Measurements from ENCODE around the gene LYZL6.
"Not testable (repeated sequence)": the region's sequence is repeated elsewhere in the genome, so short reads cannot be mapped to it uniquely, and the experiment has no call there.

Gene LYZL6

DNA sequence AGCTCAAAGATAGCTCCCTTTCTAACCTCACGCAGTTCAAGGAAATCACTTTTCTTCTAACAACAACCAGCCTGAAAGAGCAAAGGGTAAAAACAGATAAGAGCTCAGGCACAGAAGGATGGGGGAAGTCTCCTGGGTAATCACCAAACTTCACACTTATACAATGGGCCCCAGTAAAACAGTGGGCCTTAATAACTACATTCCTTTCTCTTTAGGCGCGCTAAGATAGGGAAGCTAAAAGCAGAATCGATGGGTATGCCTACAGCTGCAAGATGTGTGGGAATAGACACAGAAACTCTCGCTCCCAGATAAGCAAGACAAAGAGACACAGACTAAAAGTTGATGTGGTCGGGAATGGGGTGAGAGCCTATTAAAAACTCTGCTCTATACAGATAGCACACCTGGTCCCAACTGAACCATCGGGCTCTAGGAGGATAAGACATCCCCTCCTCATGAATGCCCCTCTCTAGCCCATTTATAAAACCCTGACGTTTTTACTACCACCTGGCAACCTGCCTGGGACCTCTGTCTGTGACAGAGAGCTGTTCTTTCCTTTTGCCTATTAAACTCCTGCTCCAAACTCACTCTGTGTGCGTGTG, 826 bp downstream of the LYZL6 start:
- Histone ChIP-seq H2AFZ (ENCODE audit: low read depth, low read length) (no peak overlapping the region), H3K27ac (ENCODE audit: low read length) (no peak overlapping the region)
- no peak for DNase-seq

DNA sequence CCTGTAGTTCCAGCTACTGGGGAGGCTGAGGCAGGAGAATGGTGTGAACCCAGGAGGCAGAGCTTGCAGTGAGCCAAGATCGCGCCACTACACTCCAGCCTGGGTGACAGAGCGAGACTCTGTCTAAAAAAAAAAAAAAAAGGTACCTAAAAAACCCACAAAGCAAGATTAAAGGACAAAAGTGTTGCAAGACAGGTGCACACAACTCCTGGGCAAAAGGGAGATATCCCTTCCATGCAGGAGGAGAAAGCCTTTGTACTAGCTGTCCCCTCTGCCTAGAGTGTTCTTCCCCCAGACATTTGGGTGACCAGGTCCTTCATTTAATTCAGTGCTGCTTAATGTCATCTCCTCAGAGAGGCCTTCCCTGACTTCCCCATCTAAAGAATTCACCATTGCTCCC, 5.0 kb downstream of the LYZL6 start:
- not testable (repeated sequence) for H3K4me3 ChIP-seq (ENCODE audit: low read depth in 1 of 2, low read length in 2 of 2); ATAC-seq (ENCODE audit: insufficient read depth, low read depth); H2AFZ ChIP-seq (ENCODE audit: low read depth, low read length); H3K27me3 ChIP-seq (ENCODE audit: insufficient read depth, low read length, poor library complexity); DNase-seq; H3K9me3 ChIP-seq (ENCODE audit: insufficient read depth, low read length, severe bottlenecking); H3K4me2 ChIP-seq (ENCODE audit: insufficient read depth, low read length); H3K9ac ChIP-seq (ENCODE audit: low read depth, low read length); H3K36me3 ChIP-seq (ENCODE audit: insufficient read depth, low read length); H3K79me2 ChIP-seq (ENCODE audit: insufficient read depth, low read length); H3K27ac ChIP-seq (ENCODE audit: low read length); H4K20me1 ChIP-seq (ENCODE audit: insufficient read depth, low read length); H3K4me1 ChIP-seq (ENCODE audit: insufficient read depth, low read length)

More for the DNA sequence above, 826 bp downstream of the LYZL6 start:
- no peak for ATAC-seq (ENCODE audit: insufficient read depth, low read depth)
- no peak overlapping the region for H3K4me3 ChIP-seq (ENCODE audit: low read depth in 1 of 2, low read length in 2 of 2)
- no peaks in the 10 kb centered on the region for H3K79me2 ChIP-seq (ENCODE audit: insufficient read depth, low read length)
- H3K9ac ChIP-seq (ENCODE audit: low read depth, low read length): no peak overlapping the region
- no peaks in the 10 kb centered on the region for H3K36me3 ChIP-seq (ENCODE audit: insufficient read depth, low read length)
- no peaks in the 10 kb centered on the region for H3K9me3 ChIP-seq (ENCODE audit: insufficient read depth, low read length, severe bottlenecking)
- H4K20me1 ChIP-seq (ENCODE audit: insufficient read depth, low read length): no peaks in the 10 kb centered on the region
- H3K4me2 ChIP-seq (ENCODE audit: insufficient read depth, low read length): no peak overlapping the region
- H3K27me3 ChIP-seq (ENCODE audit: insufficient read depth, low read length, poor library complexity): no peaks in the 10 kb centered on the region
- H3K4me1 ChIP-seq (ENCODE audit: insufficient read depth, low read length): peaks cover 7% of the 10 kb centered on the region; the same call in 1 of the 2 replicates
- TF ChIP-seq, protein P1, sequence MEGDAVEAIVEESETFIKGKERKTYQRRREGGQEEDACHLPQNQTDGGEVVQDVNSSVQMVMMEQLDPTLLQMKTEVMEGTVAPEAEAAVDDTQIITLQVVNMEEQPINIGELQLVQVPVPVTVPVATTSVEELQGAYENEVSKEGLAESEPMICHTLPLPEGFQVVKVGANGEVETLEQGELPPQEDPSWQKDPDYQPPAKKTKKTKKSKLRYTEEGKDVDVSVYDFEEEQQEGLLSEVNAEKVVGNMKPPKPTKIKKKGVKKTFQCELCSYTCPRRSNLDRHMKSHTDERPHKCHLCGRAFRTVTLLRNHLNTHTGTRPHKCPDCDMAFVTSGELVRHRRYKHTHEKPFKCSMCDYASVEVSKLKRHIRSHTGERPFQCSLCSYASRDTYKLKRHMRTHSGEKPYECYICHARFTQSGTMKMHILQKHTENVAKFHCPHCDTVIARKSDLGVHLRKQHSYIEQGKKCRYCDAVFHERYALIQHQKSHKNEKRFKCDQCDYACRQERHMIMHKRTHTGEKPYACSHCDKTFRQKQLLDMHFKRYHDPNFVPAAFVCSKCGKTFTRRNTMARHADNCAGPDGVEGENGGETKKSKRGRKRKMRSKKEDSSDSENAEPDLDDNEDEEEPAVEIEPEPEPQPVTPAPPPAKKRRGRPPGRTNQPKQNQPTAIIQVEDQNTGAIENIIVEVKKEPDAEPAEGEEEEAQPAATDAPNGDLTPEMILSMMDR (IDR thresholded peaks at IDR 0.05; ENCODE audit: borderline replicate concordance, extremely low read depth, low read length, poor library complexity, severe bottlenecking): no peak
- TF ChIP-seq EZH2 (IDR thresholded peaks at IDR 0.05; ENCODE audit: borderline replicate concordance, low read depth, low read length, severe bottlenecking): no peak

DNA sequence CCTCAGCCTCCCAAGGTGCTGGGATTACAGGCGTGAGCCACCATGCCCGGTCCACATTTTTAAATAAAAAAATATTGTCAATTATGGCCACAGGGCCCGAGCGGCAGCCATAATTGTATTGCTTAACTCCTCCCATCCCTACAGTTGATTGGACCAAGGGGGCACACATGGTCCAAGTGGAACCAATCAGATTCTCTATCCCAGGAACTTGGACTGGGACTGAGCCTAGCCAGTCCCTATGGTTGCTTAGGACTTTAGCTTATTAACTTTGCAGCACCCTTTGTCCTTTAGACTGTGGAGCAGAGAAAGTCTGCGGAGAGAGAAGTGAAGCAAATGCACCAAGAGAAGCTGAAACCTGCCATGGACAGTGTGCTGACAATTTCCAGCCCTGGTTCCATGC, 7.5 kb downstream of the LYZL6 start:
- ATAC-seq (ENCODE audit: insufficient read depth, low read depth) (no peak), DNase-seq (no peak)
- no peak overlapping the region for H3K4me2 ChIP-seq (ENCODE audit: insufficient read depth, low read length)
- no peaks in the 10 kb centered on the region for H3K36me3 ChIP-seq (ENCODE audit: insufficient read depth, low read length)
- no peak overlapping the region for H3K9ac ChIP-seq (ENCODE audit: low read depth, low read length)
- H3K79me2 ChIP-seq (ENCODE audit: insufficient read depth, low read length): no peaks in the 10 kb centered on the region
- H3K9me3 ChIP-seq (ENCODE audit: insufficient read depth, low read length, severe bottlenecking): no peaks in the 10 kb centered on the region
- H3K27ac ChIP-seq (ENCODE audit: low read length): no peak overlapping the region
- H4K20me1 ChIP-seq (ENCODE audit: insufficient read depth, low read length): no peaks in the 10 kb centered on the region
- 0 out of 2 replicates have a peak, but pooled peaks cover under 1% of the 10 kb centered on the region for H3K4me1 ChIP-seq (ENCODE audit: insufficient read depth, low read length)
- no peak for TF ChIP-seq EZH2 (IDR thresholded peaks at IDR 0.05; ENCODE audit: borderline replicate concordance, low read depth, low read length, severe bottlenecking)
- H2AFZ ChIP-seq (ENCODE audit: low read depth, low read length): no peak overlapping the region
- peaks cover 4% of the 10 kb centered on the region for H3K27me3 ChIP-seq (ENCODE audit: insufficient read depth, low read length, poor library complexity)
- H3K4me3 ChIP-seq (ENCODE audit: low read depth in 1 of 2, low read length in 2 of 2): no peak overlapping the region

DNA sequence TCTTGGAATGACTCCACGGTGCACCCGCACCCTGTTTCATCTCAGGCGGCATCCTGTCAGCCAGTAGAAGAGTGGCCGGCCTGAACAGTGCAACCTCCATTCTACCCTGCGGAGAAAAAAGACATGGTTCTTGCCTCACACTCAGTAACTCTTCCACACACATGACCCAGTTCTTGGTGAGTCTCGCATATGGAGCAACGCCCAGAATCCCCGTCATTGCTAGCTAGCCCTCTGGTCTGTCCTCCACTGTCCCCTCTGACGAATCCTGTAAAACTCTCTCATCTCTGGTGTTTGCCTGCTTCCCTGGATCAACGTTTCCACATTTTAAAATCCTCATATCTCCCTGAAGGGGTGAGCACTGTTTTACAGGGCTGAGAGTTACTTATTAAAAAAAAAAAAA, 8.8 kb downstream of the LYZL6 start:
- H3K36me3 ChIP-seq (ENCODE audit: insufficient read depth, low read length): no peaks in the 10 kb centered on the region
- TF ChIP-seq EZH2 (IDR thresholded peaks at IDR 0.05; ENCODE audit: borderline replicate concordance, low read depth, low read length, severe bottlenecking): no peak
- TF ChIP-seq, protein P1 (IDR thresholded peaks at IDR 0.05; ENCODE audit: borderline replicate concordance, extremely low read depth, low read length, poor library complexity, severe bottlenecking): no peak
- no peaks in the 10 kb centered on the region for H3K9me3 ChIP-seq (ENCODE audit: insufficient read depth, low read length, severe bottlenecking)
- H3K27me3 ChIP-seq (ENCODE audit: insufficient read depth, low read length, poor library complexity): peaks cover 4% of the 10 kb centered on the region
- no peak overlapping the region for H3K27ac ChIP-seq (ENCODE audit: low read length)
- H4K20me1 ChIP-seq (ENCODE audit: insufficient read depth, low read length): no peaks in the 10 kb centered on the region
- DNase-seq (no peak), ATAC-seq (ENCODE audit: insufficient read depth, low read depth) (no peak)
- H3K4me3 ChIP-seq (ENCODE audit: low read depth in 1 of 2, low read length in 2 of 2): no peak overlapping the region
- H3K4me2 ChIP-seq (ENCODE audit: insufficient read depth, low read length): no peak overlapping the region
- H3K4me1 ChIP-seq (ENCODE audit: insufficient read depth, low read length): peaks cover 10% of the 10 kb centered on the region; the same call in 1 of the 2 replicates
- no peak overlapping the region for H3K9ac ChIP-seq (ENCODE audit: low read depth, low read length)
- no peak overlapping the region for H2AFZ ChIP-seq (ENCODE audit: low read depth, low read length)
- no peaks in the 10 kb centered on the region for H3K79me2 ChIP-seq (ENCODE audit: insufficient read depth, low read length)
